Measurements from ENCODE around the gene GMCL2.
A peak's percentile ranks its signal among the peaks of the same experiment; 100 is the strongest.
"Not testable (repeated sequence)": the region's sequence is repeated elsewhere in the genome, so short reads cannot be mapped to it uniquely, and the experiment has no call there.

Gene GMCL2

GRCh38 chr5:178187014-178187413 lies at the start of gene GMCL2:
Gene GMCL2, minus strand, starts transcription at chr5:178187371. Its CDS starts 72 bp downstream, at chr5:178187299.
- DNase-seq (ENCODE audit: low read depth in 2 of 2): no peak

DNA sequence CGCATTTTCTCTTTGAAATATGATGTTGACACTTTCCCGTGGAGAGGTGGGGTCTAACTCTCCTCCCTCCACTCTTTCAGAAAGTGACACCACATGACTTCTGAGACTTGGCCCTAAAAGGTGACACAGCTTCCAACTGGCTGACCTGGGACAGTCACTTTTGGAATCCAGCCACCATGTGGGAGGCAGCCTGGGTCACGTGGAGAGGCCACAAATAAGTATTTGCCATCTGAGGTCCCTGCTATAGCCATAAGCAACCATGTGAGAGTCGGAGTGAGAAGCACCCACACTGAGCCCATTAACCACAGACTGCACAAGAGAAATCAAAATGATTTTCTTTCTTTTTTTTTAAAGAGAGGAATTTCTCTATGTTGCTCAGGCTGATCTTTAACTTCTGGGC lies 49.5 kb upstream of the GMCL2 start:
- DNase-seq (ENCODE audit: low read depth in 2 of 2): no peak

- no peak for DNase-seq (ENCODE audit: low read depth in 2 of 2)
These were observed 49.0 kb upstream of the GMCL2 start for GRCh38 chr5:178236126-178236525.

GRCh38 chr5:178235588-178235974 lies 48.4 kb upstream of the GMCL2 start:
- no peak for DNase-seq (ENCODE audit: low read depth in 2 of 2)

GRCh38 chr5:178234750-178235587 lies 47.8 kb upstream of the GMCL2 start:
- DNase-seq (ENCODE audit: low read depth in 2 of 2): peak; percentile 53 to 73

DNA sequence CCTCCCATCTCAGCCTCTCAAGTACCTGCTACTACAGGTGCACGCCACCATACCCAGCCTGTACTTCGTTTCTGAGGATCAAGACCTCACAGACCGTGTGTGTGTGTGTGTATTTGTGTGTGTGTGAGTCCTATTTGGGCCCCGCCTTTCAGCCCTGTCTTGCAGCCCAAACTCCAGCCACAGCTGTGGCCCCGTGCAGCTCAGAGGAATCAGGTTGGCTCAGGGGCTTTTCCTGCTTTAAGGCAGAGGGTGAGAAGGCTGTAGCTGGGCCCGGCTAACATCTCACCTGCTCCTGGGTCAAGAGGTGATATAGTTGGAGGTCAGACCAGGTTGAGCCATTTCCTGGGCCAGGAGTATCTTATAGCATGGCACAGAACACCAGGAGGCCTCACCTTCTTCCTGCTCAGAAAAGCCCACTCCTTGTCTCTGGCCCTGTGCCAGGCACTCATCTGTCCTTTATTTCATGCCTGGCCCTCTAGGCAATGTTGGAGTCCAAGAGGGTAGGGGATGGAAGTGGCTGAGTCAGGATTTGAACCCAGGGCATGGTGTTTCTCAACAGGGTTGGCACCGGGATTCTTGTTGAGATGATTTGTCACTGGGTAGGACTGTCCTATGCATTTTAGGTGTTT lies 47.1 kb upstream of the GMCL2 start:
- no peak for DNase-seq (ENCODE audit: low read depth in 2 of 2)

DNA sequence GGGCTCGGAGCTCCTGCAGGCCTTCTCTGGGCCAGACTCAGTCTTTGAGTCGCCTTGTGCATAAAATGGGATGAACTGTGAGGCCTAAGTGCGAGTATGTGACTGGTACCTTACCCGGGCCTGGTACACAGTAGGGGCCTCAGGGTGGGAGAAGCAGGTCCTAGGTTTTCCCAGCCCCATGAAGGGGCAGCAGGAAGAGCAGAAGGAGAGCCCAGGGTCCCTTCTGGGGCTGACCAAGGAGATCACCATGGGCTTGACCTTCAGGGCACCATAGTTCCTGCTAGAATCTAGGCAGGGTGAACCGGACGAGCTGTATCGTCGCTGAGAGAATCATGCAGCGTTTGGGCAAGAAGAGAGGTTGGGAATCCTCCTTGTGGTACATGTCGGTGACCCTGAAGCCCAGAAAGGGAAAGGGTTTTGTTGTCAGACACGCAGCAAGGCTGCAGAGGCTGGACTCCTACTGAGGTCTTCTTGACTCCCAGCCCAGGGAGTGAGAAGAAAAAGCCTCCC lies 45.8 kb upstream of the GMCL2 start:
- DNase-seq (ENCODE audit: low read depth in 2 of 2): no peak

- DNase-seq (ENCODE audit: low read depth in 2 of 2): peak; percentile 31 to 41
These were observed 45.2 kb upstream of the GMCL2 start, which contains the start of gene PHYKPL for GRCh38 chr5:178232124-178232919. Gene PHYKPL, minus strand, starts transcription at chr5:178232802. Its CDS starts 252 bp downstream, at chr5:178232550.

- no peak for DNase-seq (ENCODE audit: low read depth in 2 of 2)
These were observed 44.5 kb upstream of the GMCL2 start for GRCh38 chr5:178231539-178232123.

GRCh38 chr5:178230879-178231538 lies 43.8 kb upstream of the GMCL2 start:
- no peak for DNase-seq (ENCODE audit: low read depth in 2 of 2)

- no peak for DNase-seq (ENCODE audit: low read depth in 2 of 2)
These were observed 42.7 kb upstream of the GMCL2 start for GRCh38 chr5:178229861-178230260.

GRCh38 chr5:178229111-178229510 lies 41.9 kb upstream of the GMCL2 start:
- DNase-seq (ENCODE audit: low read depth in 2 of 2): not testable (repeated sequence)

DNA sequence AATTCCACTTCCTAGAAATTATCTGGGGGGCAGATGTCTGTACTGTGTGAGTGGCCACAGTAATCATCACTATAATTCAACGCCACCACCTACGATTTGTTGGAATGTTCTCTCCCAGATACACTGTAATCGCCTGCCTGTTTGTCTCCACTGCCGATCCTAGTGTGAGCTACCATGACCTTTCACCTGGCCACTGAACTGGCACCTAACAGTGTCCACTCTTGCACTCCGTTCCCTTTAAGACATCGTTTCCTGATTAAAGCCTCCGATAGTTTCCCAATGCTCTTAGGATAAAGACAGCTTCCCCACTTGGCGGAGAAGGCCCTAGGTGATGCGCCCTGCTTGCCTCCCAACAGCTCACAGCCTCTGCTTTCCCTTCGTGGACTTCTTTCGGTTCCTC lies 41.4 kb upstream of the GMCL2 start:
- DNase-seq (ENCODE audit: low read depth in 2 of 2): no peak

GRCh38 chr5:178227929-178228328 lies 40.8 kb upstream of the GMCL2 start:
- DNase-seq (ENCODE audit: low read depth in 2 of 2): no peak

DNA sequence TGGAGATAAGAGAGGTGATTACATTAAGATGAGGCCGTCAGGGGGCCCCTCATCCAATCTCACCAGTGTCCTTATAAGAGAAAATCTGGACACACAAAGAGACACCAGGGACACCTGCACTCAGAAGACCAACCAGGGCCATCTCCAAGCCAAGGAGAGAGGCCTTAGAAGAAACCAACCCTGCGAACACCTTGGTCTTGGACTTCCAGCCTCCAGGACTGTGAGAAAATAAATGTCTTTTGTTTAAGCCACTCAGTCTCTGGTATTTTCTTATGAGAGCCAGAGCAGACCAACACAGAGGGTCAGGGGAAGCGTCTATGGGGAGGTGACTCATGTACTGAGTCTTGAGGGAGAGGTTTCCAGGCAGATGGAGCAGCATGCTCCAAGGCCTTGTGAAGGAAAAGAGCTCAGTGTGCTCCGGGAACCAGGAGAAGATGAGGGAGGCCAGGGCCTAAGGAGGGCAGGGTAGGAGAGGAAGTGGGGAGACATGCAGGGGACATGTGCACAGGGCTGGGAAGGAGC lies 40.0 kb upstream of the GMCL2 start:
- DNase-seq (ENCODE audit: low read depth in 2 of 2): no peak

DNA sequence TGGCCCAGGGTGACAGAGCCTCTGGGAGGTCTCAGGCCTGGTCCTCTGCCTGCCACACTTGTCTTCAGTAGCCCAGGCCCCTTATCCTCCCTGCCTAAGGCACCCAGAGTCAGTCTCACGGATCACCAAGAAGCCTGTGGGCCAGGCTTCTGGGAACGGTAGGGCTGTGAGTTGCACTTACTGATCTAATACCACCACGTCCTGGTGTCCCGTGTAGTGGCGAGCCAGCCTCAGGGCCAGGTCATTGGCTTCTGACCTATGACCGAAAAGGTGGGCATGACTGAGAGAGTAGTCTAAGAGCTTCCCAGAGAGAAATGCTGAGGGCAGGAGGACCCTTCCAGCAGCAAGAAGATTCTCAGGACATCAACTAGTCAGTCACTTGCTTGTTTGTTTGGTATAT lies 38.0 kb upstream of the GMCL2 start:
- no peak for DNase-seq (ENCODE audit: low read depth in 2 of 2)

- DNase-seq (ENCODE audit: low read depth in 2 of 2): no peak
These were observed 37.2 kb upstream of the GMCL2 start for GRCh38 chr5:178224403-178224802.

- DNase-seq (ENCODE audit: low read depth in 2 of 2): no peak
These were observed 36.7 kb upstream of the GMCL2 start for GRCh38 chr5:178223828-178224335.

DNA sequence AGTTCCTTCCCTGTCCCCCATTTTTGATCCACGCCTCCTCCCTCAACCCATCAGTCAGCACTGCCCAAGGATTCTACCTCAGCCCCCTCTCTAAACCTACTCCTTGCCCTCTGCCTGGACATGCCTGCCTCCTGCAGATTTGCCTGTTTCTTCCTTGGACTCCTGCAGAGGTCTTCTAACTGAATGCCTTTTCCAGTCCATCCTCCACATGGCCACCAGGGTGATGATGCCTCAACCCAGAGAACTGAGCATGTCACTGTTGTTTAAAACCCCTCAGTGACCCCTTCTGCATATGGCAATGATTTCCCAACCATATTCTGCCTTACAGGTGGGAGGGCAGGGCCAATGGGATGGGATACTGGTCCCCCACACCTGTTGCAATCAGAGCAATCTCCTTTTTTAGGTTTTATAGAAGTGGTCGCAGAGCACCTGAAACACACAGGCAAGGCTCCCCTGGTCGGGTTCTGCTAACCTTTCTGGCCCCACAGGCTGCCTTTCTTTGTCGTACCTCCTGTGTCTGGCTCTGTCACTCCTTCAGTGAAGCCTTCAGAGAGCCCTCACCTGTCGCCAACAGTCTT lies 36.1 kb upstream of the GMCL2 start:
- no peak for DNase-seq (ENCODE audit: low read depth in 2 of 2)

DNA sequence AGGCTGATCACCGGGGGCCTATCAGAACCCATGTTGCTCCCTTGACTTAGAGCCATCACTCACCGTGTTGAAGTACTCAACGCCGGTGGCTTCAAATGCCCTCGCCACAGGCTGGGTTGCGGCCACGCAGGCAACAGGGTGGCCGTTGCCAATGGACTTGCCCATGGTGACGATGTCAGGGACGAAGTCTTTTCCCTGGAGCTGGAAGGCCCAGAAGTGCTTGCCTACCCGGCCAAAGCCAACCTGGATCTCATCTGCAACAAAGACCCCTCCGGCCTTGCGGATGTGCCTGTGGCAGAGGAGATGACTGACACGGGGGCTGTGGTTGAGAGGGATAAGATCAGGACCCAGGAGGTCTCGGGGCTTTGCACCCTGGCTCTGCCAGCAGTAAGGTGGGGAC lies 35.1 kb upstream of the GMCL2 start:
- no peak for DNase-seq (ENCODE audit: low read depth in 2 of 2)

Measured in stimulated activated CD8-positive, alpha-beta memory T cell treated with anti-CD3 and anti-CD28 coated beads, Interleukin-7, amount 100 ng/mL, for 1 hour (primary cell).